Karpas-422 (cell line): ENCODE measurements around the gene SLC26A3. TPM values are rescaled to one million over a fixed set of nuclear protein-coding genes. Genes with fewer than 3 reads are reported as not detected.

ENCODE experiments used
- DNase-seq: peaks from one replicate; pipeline ENCODE4 v3.0.0-alpha.2; 2015
- H2AFZ ChIP-seq: fragments of 200-600 bp; sonication (generic); 2 replicates; pipeline ENCODE4 v1.6.1; 2014; ENCODE audit warnings: antibody characterized with exemption, low read length, mixed read lengths
- H3K27ac ChIP-seq: fragments of 200-600 bp; sonication (generic); 2 replicates; pipeline ENCODE4 v1.5.1; 2014; ENCODE audit warnings: mild to moderate bottlenecking, low read length, moderate library complexity
- H3K27me3 ChIP-seq: fragments of 200-600 bp; sonication (generic); 2 replicates; pipeline ENCODE4 v1.6.1; 2014; ENCODE audit warnings: low read length, mixed read lengths
- H3K36me3 ChIP-seq: fragments of 200-600 bp; sonication (generic); 2 replicates; pipeline ENCODE4 v1.6.1; 2014; ENCODE audit warnings: low read length, mixed read lengths; ENCODE audit not compliant: insufficient read depth
- H3K4me1 ChIP-seq: fragments of 200-600 bp; sonication (generic); 2 replicates; pipeline ENCODE4 v1.6.1; 2014; ENCODE audit warnings: mild to moderate bottlenecking, low read length, mixed read lengths
- H3K4me2 ChIP-seq: fragments of 200-600 bp; sonication (generic); 2 replicates; pipeline ENCODE4 v1.6.1; 2014; ENCODE audit warnings: low read length, low read depth, mild to moderate bottlenecking; ENCODE audit not compliant: poor library complexity, severe bottlenecking
- H3K4me3 ChIP-seq: fragments of 200-600 bp; sonication (generic); 2 replicates; pipeline ENCODE4 v1.5.1; 2014; ENCODE audit warnings: mild to moderate bottlenecking, antibody characterized with exemption, low read length, mixed read lengths
- H3K79me2 ChIP-seq: fragments of 200-600 bp; sonication (generic); 2 replicates; pipeline ENCODE4 v1.6.1; 2014; ENCODE audit warnings: mild to moderate bottlenecking, low read length, mixed read lengths
- H3K9ac ChIP-seq: fragments of 200-600 bp; sonication (generic); 2 replicates; pipeline ENCODE4 v1.6.0; 2014; ENCODE audit warnings: low read length
- H3K9me2 ChIP-seq: fragments of 200-600 bp; sonication (generic), shearing (Covaris generic); replicated peaks from 2 replicates; pipeline ENCODE4 v1.6.0; 2014; ENCODE audit warnings: mild to moderate bottlenecking, low read length, moderate library complexity; ENCODE audit not compliant: insufficient read depth
- H3K9me3 ChIP-seq: fragments of 300-700, 200-600 bp; sonication (generic); 2 replicates; pipeline ENCODE4 v1.6.1; 2014; ENCODE audit warnings: low read length, mixed read lengths
- H4K20me1 ChIP-seq: fragments of 200-600 bp; sonication (generic); 2 replicates; pipeline ENCODE4 v1.6.1; 2014; ENCODE audit warnings: mild to moderate bottlenecking, antibody characterized with exemption, low read length, low read depth; ENCODE audit not compliant: insufficient read depth
- total RNA-seq: library from RNA; depleted of rRNA; stranded (reverse); fragments of >200 nt; shearing (Covaris generic); gene quantifications from 2 replicates; pipeline ENCODE4 v1.2.3, GENCODE V29; 2014; ENCODE audit warnings: low replicate concordance

Gene SLC26A3
- total RNA-seq, 1 experiment from 2014 or later: not detected

GRCh38 chr7:107842213-107842612 lies 39.2 kb upstream of the SLC26A3 start:
- Histone ChIP-seq H3K4me3 (no peak overlapping the region), H3K27ac (no peak overlapping the region), H2AFZ (no peak overlapping the region), H3K36me3 (no peaks in the 10 kb centered on the region), H3K9me2 (no peaks in the 10 kb centered on the region), H3K9me3 (no peaks in the 10 kb centered on the region), H3K9ac (no peak overlapping the region), H3K4me2 (no peak overlapping the region), H3K27me3 (no peaks in the 10 kb centered on the region), H3K79me2 (no peaks in the 10 kb centered on the region), H3K4me1 (no peaks in the 10 kb centered on the region), H4K20me1 (no peaks in the 10 kb centered on the region)
- no peak for DNase-seq

DNA sequence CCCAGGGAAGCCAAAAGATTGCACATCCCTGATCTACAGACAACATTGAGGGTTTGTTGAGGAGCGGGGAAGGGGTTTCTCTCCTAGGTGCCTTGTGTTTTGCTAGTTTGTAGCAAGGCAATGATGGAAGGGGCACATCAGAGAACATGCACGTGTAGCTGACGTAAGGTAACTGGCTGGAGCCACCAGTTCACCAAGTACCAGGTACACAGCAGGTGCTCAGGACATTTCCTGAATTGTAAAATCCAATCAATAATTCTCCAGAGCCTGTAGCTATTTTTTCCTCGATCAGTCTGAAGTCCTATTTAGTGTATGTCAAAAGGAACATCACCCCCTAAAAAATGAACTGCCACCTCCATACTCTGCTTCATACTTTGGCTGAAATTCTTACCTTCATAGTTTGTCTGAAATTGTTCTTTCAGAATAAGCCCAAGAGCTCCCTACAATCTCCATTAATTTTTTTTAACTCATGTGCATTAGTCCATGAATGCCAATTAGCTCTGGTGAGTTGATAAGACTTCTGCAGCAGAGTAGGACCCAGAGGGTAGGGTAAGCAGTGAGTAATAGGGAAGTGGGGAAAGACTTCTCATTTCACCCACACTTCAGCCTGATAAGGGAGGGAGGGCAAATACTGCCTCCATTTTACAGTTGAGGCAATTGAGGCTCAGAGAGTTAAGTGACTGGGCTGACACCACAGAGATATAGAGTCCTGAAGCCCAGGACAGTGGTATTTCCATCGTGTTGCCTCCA lies 36.0 kb upstream of the SLC26A3 start:
- Histone ChIP-seq H2AFZ (no peak overlapping the region), H3K4me1 (no peaks in the 10 kb centered on the region), H4K20me1 (no peaks in the 10 kb centered on the region), H3K79me2 (no peaks in the 10 kb centered on the region), H3K4me2 (no peak overlapping the region), H3K9me2 (no peaks in the 10 kb centered on the region), H3K27ac (no peak overlapping the region), H3K36me3 (no peaks in the 10 kb centered on the region), H3K27me3 (no peaks in the 10 kb centered on the region), H3K9me3 (no peaks in the 10 kb centered on the region), H3K9ac (no peak overlapping the region), H3K4me3 (no peak overlapping the region)
- DNase-seq: no peak

GRCh38 chr7:107838024-107838601 lies 35.1 kb upstream of the SLC26A3 start:
- no peak for DNase-seq
- Histone ChIP-seq H3K79me2 (no peaks in the 10 kb centered on the region), H3K9me3 (no peaks in the 10 kb centered on the region), H3K9ac (no peak overlapping the region), H3K36me3 (no peaks in the 10 kb centered on the region), H4K20me1 (no peaks in the 10 kb centered on the region), H2AFZ (no peak overlapping the region), H3K4me2 (no peak overlapping the region), H3K4me3 (no peak overlapping the region), H3K4me1 (no peaks in the 10 kb centered on the region), H3K27ac (no peak overlapping the region), H3K27me3 (no peaks in the 10 kb centered on the region), H3K9me2 (no peaks in the 10 kb centered on the region)

DNA sequence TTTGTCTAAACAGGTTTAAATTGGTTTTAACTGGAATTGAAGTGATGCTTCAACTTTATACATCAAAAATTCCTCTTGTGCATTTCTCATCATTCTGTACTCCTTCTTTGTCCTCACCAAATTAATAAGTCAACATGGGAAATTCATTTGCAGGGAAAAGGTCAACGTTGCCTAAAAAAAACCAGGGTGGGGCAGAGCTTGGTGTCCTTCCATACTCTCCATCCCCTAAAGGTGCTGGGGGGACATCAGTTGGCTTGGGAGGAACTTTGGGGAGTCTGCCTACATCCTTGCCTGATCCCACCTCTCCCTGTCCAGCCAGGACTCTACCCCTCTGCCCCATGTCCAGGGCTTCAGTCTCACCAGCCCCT lies 34.1 kb upstream of the SLC26A3 start:
- no peak for DNase-seq
- Histone ChIP-seq H3K4me2 (no peak overlapping the region), H3K9ac (no peak overlapping the region)

GRCh38 chr7:107836237-107837144 lies 33.5 kb upstream of the SLC26A3 start:
- Histone ChIP-seq H3K4me3 (no peak overlapping the region), H4K20me1 (no peaks in the 10 kb centered on the region), H3K4me1 (no peaks in the 10 kb centered on the region), H3K27ac (no peak overlapping the region), H3K36me3 (no peaks in the 10 kb centered on the region), H3K4me2 (no peak overlapping the region), H3K9ac (no peak overlapping the region), H2AFZ (no peak overlapping the region), H3K27me3 (no peaks in the 10 kb centered on the region), H3K9me3 (no peaks in the 10 kb centered on the region), H3K9me2 (no peaks in the 10 kb centered on the region), H3K79me2 (no peaks in the 10 kb centered on the region)
- no peak for DNase-seq

More for the DNA sequence above, 34.1 kb upstream of the SLC26A3 start:
- Histone ChIP-seq H4K20me1 (no peaks in the 10 kb centered on the region), H3K9me3 (no peaks in the 10 kb centered on the region), H3K9me2 (no peaks in the 10 kb centered on the region), H2AFZ (no peak overlapping the region), H3K27ac (no peak overlapping the region), H3K4me3 (no peak overlapping the region), H3K79me2 (no peaks in the 10 kb centered on the region), H3K4me1 (no peaks in the 10 kb centered on the region), H3K36me3 (no peaks in the 10 kb centered on the region), H3K27me3 (no peaks in the 10 kb centered on the region)

DNA sequence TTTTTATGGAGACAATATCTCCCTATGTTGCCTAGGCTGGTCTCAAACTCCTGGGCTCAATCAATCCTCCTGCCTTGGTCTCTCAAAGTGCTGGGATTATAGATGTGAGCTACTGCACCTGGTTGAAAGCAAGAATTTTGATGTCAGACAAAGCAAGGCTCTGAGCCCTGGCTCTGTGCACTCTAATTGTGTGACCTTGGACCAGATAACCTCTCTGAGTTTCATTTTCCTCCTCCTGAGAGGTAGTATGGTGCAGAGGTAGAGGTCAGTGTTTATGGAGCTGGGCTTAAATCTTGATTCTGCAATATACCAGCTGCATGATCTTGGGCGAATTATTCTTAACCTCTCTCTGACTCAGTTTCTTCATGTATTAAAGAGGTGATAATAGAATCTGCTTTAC lies 31.4 kb upstream of the SLC26A3 start:
- H3K9me3 ChIP-seq: no peaks in the 10 kb centered on the region
- no peaks in the 10 kb centered on the region for H3K36me3 ChIP-seq
- no peaks in the 10 kb centered on the region for H3K9me2 ChIP-seq
- H3K27me3 ChIP-seq: no peaks in the 10 kb centered on the region
- no peak overlapping the region for H3K4me2 ChIP-seq
- H3K9ac ChIP-seq: no peak overlapping the region
- DNase-seq: no peak
- H3K79me2 ChIP-seq: no peaks in the 10 kb centered on the region
- H3K4me3 ChIP-seq: no peak overlapping the region
- H3K27ac ChIP-seq: no peak overlapping the region
- no peaks in the 10 kb centered on the region for H3K4me1 ChIP-seq
- H4K20me1 ChIP-seq: no peaks in the 10 kb centered on the region
- H2AFZ ChIP-seq: no peak overlapping the region

DNA sequence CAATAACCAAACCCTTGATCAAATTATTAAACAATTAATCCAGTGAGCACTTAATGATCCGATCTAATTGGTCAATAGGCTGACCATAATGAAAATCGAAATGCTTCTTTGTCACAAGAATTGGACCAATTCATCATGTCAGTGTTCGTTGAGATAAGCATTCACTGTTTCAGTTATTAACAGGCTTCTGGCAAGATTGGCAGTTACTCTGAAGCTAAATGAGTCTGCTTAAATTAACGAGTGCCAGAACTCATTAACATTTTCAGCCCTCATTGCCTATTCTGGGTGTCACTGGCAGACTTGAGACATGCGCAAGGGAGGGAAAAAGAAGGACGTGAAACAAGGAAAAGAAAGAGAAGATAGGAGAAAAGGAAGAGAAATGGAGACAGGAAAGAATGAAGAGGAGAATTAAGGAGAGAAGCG lies 30.7 kb upstream of the SLC26A3 start:
- H3K4me2 ChIP-seq: no peak overlapping the region
- no peak overlapping the region for H3K27ac ChIP-seq
- H3K9me2 ChIP-seq: no peaks in the 10 kb centered on the region
- H3K36me3 ChIP-seq: no peaks in the 10 kb centered on the region
- no peaks in the 10 kb centered on the region for H4K20me1 ChIP-seq
- no peak overlapping the region for H3K4me3 ChIP-seq
- H3K9ac ChIP-seq: no peak overlapping the region
- no peaks in the 10 kb centered on the region for H3K27me3 ChIP-seq
- no peaks in the 10 kb centered on the region for H3K4me1 ChIP-seq
- no peaks in the 10 kb centered on the region for H3K79me2 ChIP-seq
- DNase-seq: no peak
- no peaks in the 10 kb centered on the region for H3K9me3 ChIP-seq
- no peak overlapping the region for H2AFZ ChIP-seq

GRCh38 chr7:107830420-107830819 lies 27.4 kb upstream of the SLC26A3 start:
- Histone ChIP-seq H4K20me1 (no peaks in the 10 kb centered on the region), H3K4me3 (no peak overlapping the region), H2AFZ (no peak overlapping the region), H3K27ac (no peak overlapping the region), H3K79me2 (no peaks in the 10 kb centered on the region), H3K4me1 (no peaks in the 10 kb centered on the region), H3K27me3 (no peaks in the 10 kb centered on the region), H3K9ac (no peak overlapping the region), H3K36me3 (no peaks in the 10 kb centered on the region), H3K9me3 (no peaks in the 10 kb centered on the region), H3K9me2 (no peaks in the 10 kb centered on the region), H3K4me2 (no peak overlapping the region)
- no peak for DNase-seq
